GM12878 (cell line): Measurements from ENCODE around the gene SPINT1. TPM values are rescaled to one million over a fixed set of nuclear protein-coding genes. Genes with fewer than 3 reads are reported as not detected.

Experiments
- ATAC-seq: fragments of 200-7000 bp; cut with Tn5 transposase; 3 replicates; pipeline ENCODE4 v1.9.1; 2020; ENCODE audit warnings: mild to moderate bottlenecking, moderate library complexity
- BruUV-seq: library from RNA; stranded (reverse); fragments of 400-500 nt; replicated peaks from 2 replicates; lab custom pipeline; 2021; lab: Mats Ljungman, UMichigan
- CTCF ChIA-PET: fragments of 300-600 bp; sonication (Branson Sonifier 250); formaldehyde crosslinking; extraction: SDS; loops from one replicate; lab custom pipeline; 2021; ENCODE audit warnings: inconsistent platforms; lab: Yijun Ruan, JAX
- POLR2A ChIA-PET: fragments of 350-600 bp; formaldehyde crosslinking; extraction: SDS; loops from one replicate; lab custom pipeline; 2021; ENCODE audit warnings: inconsistent platforms; lab: Charles Lee
- RAD21 ChIA-PET: fragments of 300-600 bp; sonication (Branson Sonifier 250); formaldehyde crosslinking; loops from one replicate; lab custom pipeline; 2023; ENCODE audit warnings: antibody characterized with exemption; ENCODE audit not compliant: unreplicated experiment; lab: Charles Lee
- SMC1A ChIA-PET: fragments of 300-600 bp; sonication (Branson Sonifier 250); formaldehyde crosslinking; loops from one replicate; lab custom pipeline; 2023; ENCODE audit not compliant: unreplicated experiment, uncharacterized antibody; lab: Charles Lee
- DNase-seq: peaks from one replicate; pipeline ENCODE4 v3.0.0-alpha.2; 2011; ENCODE audit warnings: low read depth, low spot score
- FAIRE-seq: peaks from 3 replicates; lab custom pipeline; 2011; peaks lifted over from hg19 to GRCh38; lab: Jason Lieb, UNC
- H2AFZ ChIP-seq: 2 replicates; pipeline ENCODE4 v1.6.0; 2011; ENCODE audit warnings: low read depth, low read length, control low read depth; ENCODE audit not compliant: control insufficient read depth
- H3K27ac ChIP-seq: 2 replicates; pipeline ENCODE4 v1.5.1; 2011; ENCODE audit warnings: control low read depth; ENCODE audit not compliant: control insufficient read depth, insufficient read depth
- H3K27me3 ChIP-seq, 2 experiments: replicated peaks in 1 of 2; 2 replicates each; pipeline versions ENCODE4 v1.6.0 to v1.6.1; 2011; ENCODE audit warnings: low read length in 1 of 2; ENCODE audit not compliant: control insufficient read depth in 2 of 2, insufficient read depth in 2 of 2
- H3K36me3 ChIP-seq, 2 experiments: 2 replicates each; pipeline ENCODE4 v1.5.1; 2011; ENCODE audit warnings: low read length in 1 of 2; ENCODE audit not compliant: control insufficient read depth in 2 of 2, insufficient read depth in 2 of 2
- H3K4me1 ChIP-seq: 2 replicates; pipeline ENCODE4 v1.6.1; 2011; ENCODE audit warnings: mild to moderate bottlenecking, low read length, moderate library complexity, mixed read lengths; ENCODE audit not compliant: control insufficient read depth, insufficient read depth
- H3K4me2 ChIP-seq: 2 replicates; pipeline ENCODE4 v1.6.0; 2011; ENCODE audit warnings: control low read depth; ENCODE audit not compliant: control insufficient read depth, insufficient read depth
- H3K4me3 ChIP-seq: fragments of 200-600 bp; sonication (generic); 2 replicates; pipeline ENCODE4 v1.5.1; 2016
- H3K79me2 ChIP-seq: 2 replicates; pipeline ENCODE4 v1.6.0; 2011; ENCODE audit warnings: low read length; ENCODE audit not compliant: control insufficient read depth, insufficient read depth
- H3K9ac ChIP-seq: 2 replicates; pipeline ENCODE4 v1.8.0; 2011; ENCODE audit warnings: low read length, control low read depth, mixed read lengths; ENCODE audit not compliant: control insufficient read depth, insufficient read depth
- H3K9me3 ChIP-seq: replicated peaks from 3 replicates; pipeline ENCODE4 v1.5.1; 2011; ENCODE audit warnings: mild to moderate bottlenecking, low read length; ENCODE audit not compliant: control insufficient read depth, insufficient read depth
- H4K20me1 ChIP-seq: 2 replicates; pipeline ENCODE4 v1.6.0; 2011; ENCODE audit not compliant: control insufficient read depth, insufficient read depth
- CBFB ChIP-seq: IDR thresholded peaks from 2 replicates; pipeline ENCODE4 v1.6.1; 2016; ENCODE audit warnings: antibody characterized with exemption, low read depth
- CTCF ChIP-seq, 3 experiments: IDR thresholded peaks in 2 of 3; conservative IDR thresholded peaks in 1 of 3; 2 replicates each; pipeline ENCODE4 v1.5.1; 2011; ENCODE audit warnings: low read depth in 3 of 3, low read length in 3 of 3, mild to moderate bottlenecking in 3 of 3, control low read depth in 2 of 3, moderate library complexity in 2 of 3, inconsistent platforms in 1 of 3, mixed read lengths in 1 of 3; ENCODE audit not compliant: control insufficient read depth in 2 of 3, insufficient read depth in 1 of 3; ENCODE audit errors: extremely low read depth in 1 of 3
- RUNX3 ChIP-seq: IDR thresholded peaks from 2 replicates; pipeline ENCODE4 v1.6.1; 2012; ENCODE audit warnings: low read length, inconsistent platforms
- WGBS: methylation state at CpG from one replicate; pipeline ENCODE4 v1.1.6; 2016; ENCODE audit warnings: low lambda C conversion rate; ENCODE audit not compliant: insufficient replicate concordance, insufficient coverage; ENCODE audit errors: missing lambda C conversion rate; 5-methylcytosine and 5-hydroxymethylcytosine counted together
- in situ Hi-C: fragments of 300-500 bp; cut with MboI; formaldehyde crosslinking; loops from 9 replicates; pipeline ENCODE4 v1.14.3; 2018; ENCODE audit warnings: mixed read lengths
- intact Hi-C: fragments of 100-400 bp; cut with micrococcal nuclease; formaldehyde crosslinking; loops from one replicate; pipeline ENCODE4 v1.14.2; 2022; ENCODE audit not compliant: unreplicated experiment
- polyA plus RNA-seq, 11 experiments: library from polyadenylated mRNA; depleted of rRNA in 4 of 11; unstranded in 6 of 11; stranded (reverse) in 5 of 11; fragments of >200 nt; fragmentation: Nextera tagmentation in 4 of 11; fragmentation: Illumina TruSeq in 1 of 11; extraction: Ambion mirVana in 4 of 11; extraction: Trizol in 1 of 11; gene quantifications; 1 replicate in 1 of 11; 2 replicates in 10 of 11; pipeline versions ENCODE4 v1.2.1 to v1.2.3, GENCODE V29; 2011 to 2016; ENCODE audit warnings: inconsistent platforms in 2 of 11, missing spikeins in 2 of 11, low read depth in 1 of 11
- total RNA-seq, 4 experiments: library from RNA; depleted of rRNA in 3 of 4; stranded (reverse); fragments of >200 nt in 3 of 4; fragmentation: Illumina TruSeq in 1 of 4; extraction: Trizol in 1 of 4; gene quantifications; 2 replicates each; pipeline versions ENCODE4 v1.2.1 to v1.2.3, GENCODE V29; 2013 to 2021
- TF ChIP-seq, protein P1 (sequence below): IDR thresholded peaks from 2 replicates; pipeline ENCODE4 v1.6.1; 2011; ENCODE audit warnings: low read depth, low read length, improper control_type of control experiment, borderline replicate concordance

SPINT1 gene
- total and polyA plus RNA-seq, 10 of the 15 experiments (the other 5 are each of a cell fraction or from before 2014, with no cell fraction given): 3.5 to 28.6 (median 10.2) TPM

DNA sequence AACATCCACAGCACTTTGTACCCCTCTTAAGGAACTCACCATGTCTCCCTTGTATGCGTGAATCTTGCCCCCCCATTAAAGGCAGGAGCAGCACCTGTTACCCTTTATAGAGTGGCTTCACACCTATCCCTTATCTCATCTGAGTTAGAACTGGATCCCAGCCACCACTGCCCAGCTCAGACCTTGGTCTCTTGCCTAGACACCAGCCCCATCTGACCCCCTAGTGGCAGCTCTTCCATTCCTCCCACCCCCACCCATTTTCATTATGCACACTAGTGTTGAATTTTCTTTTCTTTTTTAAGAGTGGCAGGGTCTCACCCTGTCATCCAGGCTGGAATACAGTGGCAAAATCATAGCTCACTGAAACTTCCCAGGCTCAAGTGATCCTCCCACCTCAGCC, 40.2 kb upstream of the SPINT1 start:
- Histone ChIP-seq H3K79me2 (peaks cover 22% of the 10 kb centered on the region), H3K27ac (no peak overlapping the region), H4K20me1 (no peaks in the 10 kb centered on the region), H3K4me3 (no peak overlapping the region), H3K9me3 (no peaks in the 10 kb centered on the region), H3K9ac (no peak overlapping the region), H2AFZ (no peak overlapping the region), H3K36me3 (no peaks in the 10 kb centered on the region), H3K4me2 (no peak overlapping the region), H3K4me1 (peaks cover 10% of the 10 kb centered on the region; the same call in 1 of the 2 replicates), H3K27me3 (no peaks in the 10 kb centered on the region)
- 96% methylated on average over 1 of the region's 1 CpG for WGBS
- no peak for FAIRE-seq
- in situ Hi-C loops: no loop called here
- no TSS peak for BruUV-seq
- POLR2A ChIA-PET: interaction anchor here (0.6 to 0.8 kb wide), 3 partner anchors 11 to 77 kb away, joined by 3 to 4 read pairs (median 3); no protein-coding TSS in a partner anchor
- TF ChIP-seq CBFB: no peak
- TF ChIP-seq, protein P1, sequence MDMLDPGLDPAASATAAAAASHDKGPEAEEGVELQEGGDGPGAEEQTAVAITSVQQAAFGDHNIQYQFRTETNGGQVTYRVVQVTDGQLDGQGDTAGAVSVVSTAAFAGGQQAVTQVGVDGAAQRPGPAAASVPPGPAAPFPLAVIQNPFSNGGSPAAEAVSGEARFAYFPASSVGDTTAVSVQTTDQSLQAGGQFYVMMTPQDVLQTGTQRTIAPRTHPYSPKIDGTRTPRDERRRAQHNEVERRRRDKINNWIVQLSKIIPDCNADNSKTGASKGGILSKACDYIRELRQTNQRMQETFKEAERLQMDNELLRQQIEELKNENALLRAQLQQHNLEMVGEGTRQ: no peak
- TF ChIP-seq RUNX3: no peak
- TF ChIP-seq CTCF (IDR thresholded peaks at IDR 0.05 in 2 of 3, conservative IDR thresholded peaks at IDR 0.05 in 1 of 3; ENCODE audit: control insufficient read depth in 2 of 3, extremely low read depth in 1 of 3, insufficient read depth in 1 of 3, low read depth in 3 of 3, low read length in 3 of 3): 0 out of 6 replicates have a peak, but pooled peaks of 2 of the 3 experiments have one; percentile 14 to 15
- SMC1A ChIA-PET: interaction anchor here (0.7 to 1.4 kb wide), 2 partner anchors 58 to 156 kb away, joined by 4 read pairs; no protein-coding TSS in a partner anchor
- no peak for DNase-seq
- RAD21 ChIA-PET: no interaction called here
- CTCF ChIA-PET: interaction anchor here (1.1 kb wide), 1 partner anchor 92 kb away, joined by 3 read pairs; no protein-coding TSS in a partner anchor
- ATAC-seq: no peak
- intact Hi-C loops: no loop called here
